Neural cell (in vitro differentiated cells): Measurements from ENCODE around the gene TPD52L1. TPM values are rescaled to one million over a fixed set of nuclear protein-coding genes. Genes with fewer than 3 reads are reported as not detected.

ENCODE experiments used
- H2AFZ ChIP-seq: fragments of 200-600, 300-800 bp; sonication (generic), shearing (Covaris generic); 2 replicates; pipeline ENCODE4 v1.6.0; 2014; ENCODE audit warnings: low read depth, mild to moderate bottlenecking, antibody characterized with exemption, low read length, moderate library complexity
- H3F3A ChIP-seq: fragments of 200-600 bp; shearing (Covaris generic); 2 replicates; pipeline ENCODE4 v1.6.1; 2016; ENCODE audit warnings: mild to moderate bottlenecking, moderate library complexity, mixed read lengths, antibody characterized with exemption, low read length; ENCODE audit not compliant: insufficient read depth, poor library complexity, severe bottlenecking
- H3K27ac ChIP-seq: fragments of 200-600, 300-800 bp; sonication (generic), shearing (Covaris generic); 2 replicates; pipeline ENCODE4 v1.5.1; 2014; ENCODE audit warnings: mild to moderate bottlenecking, low read length, moderate library complexity
- H3K27me3 ChIP-seq: fragments of 300-800, 200-600 bp; sonication (generic), shearing (Covaris generic); 2 replicates; pipeline ENCODE4 v1.6.0; 2014; ENCODE audit warnings: mild to moderate bottlenecking, low read depth, low read length, moderate library complexity; ENCODE audit not compliant: insufficient read depth
- H3K36me3 ChIP-seq: fragments of 300-800, 200-600 bp; sonication (generic), shearing (Covaris generic); 2 replicates; pipeline ENCODE4 v1.5.1; 2014; ENCODE audit warnings: mild to moderate bottlenecking, antibody characterized with exemption, low read length, moderate library complexity; ENCODE audit not compliant: insufficient read depth
- H3K4me2 ChIP-seq: fragments of 300-800, 200-600 bp; sonication (generic), shearing (Covaris generic); 2 replicates; pipeline ENCODE4 v1.6.0; 2014; ENCODE audit warnings: mild to moderate bottlenecking, low read length
- H3K4me3 ChIP-seq: fragments of 300-800, 200-600 bp; sonication (generic), shearing (Covaris generic); 2 replicates; pipeline ENCODE4 v1.5.1; 2014; ENCODE audit warnings: mild to moderate bottlenecking, low read length, moderate library complexity
- H3K79me2 ChIP-seq: fragments of 200-600 bp; shearing (Covaris generic); replicated peaks from 2 replicates; pipeline ENCODE4 v1.6.0; 2014; ENCODE audit warnings: mild to moderate bottlenecking, low read length, moderate library complexity; ENCODE audit not compliant: insufficient read depth
- H3K9ac ChIP-seq: fragments of 300-800, 200-600 bp; sonication (generic), shearing (Covaris generic); 2 replicates; pipeline ENCODE4 v1.6.1; 2016; ENCODE audit warnings: mild to moderate bottlenecking, low read length, mixed read lengths
- H3K9me2 ChIP-seq: fragments of 200-600 bp; shearing (Covaris generic); 2 replicates; pipeline ENCODE4 v1.6.1; 2016; ENCODE audit warnings: mild to moderate bottlenecking, low read length, mixed read lengths; ENCODE audit not compliant: insufficient read depth
- H3K9me3 ChIP-seq: fragments of 200-600, 300-800 bp; sonication (generic), shearing (Covaris generic); 2 replicates; pipeline ENCODE4 v1.6.1; 2016; ENCODE audit warnings: mild to moderate bottlenecking, mixed run types, low read length, moderate library complexity, mixed read lengths
- H4K20me1 ChIP-seq: fragments of 200-600 bp; shearing (Covaris generic); 2 replicates; pipeline ENCODE4 v1.6.1; 2016; ENCODE audit warnings: mild to moderate bottlenecking, mixed run types; ENCODE audit not compliant: insufficient read depth
- CTCF ChIP-seq: fragments of 450-650 bp; IDR thresholded peaks from 2 replicates; pipeline ENCODE4 v1.5.1; 2014; ENCODE audit warnings: antibody characterized with exemption, mild to moderate bottlenecking, moderate library complexity; ENCODE audit not compliant: poor library complexity, severe bottlenecking
- EP300 ChIP-seq: fragments of 450-650 bp; conservative IDR thresholded peaks from 2 replicates; pipeline ENCODE4 v1.6.1; 2014; ENCODE audit warnings: antibody characterized with exemption, mild to moderate bottlenecking, moderate library complexity; ENCODE audit not compliant: poor library complexity, severe bottlenecking
- EZH2 ChIP-seq: fragments of 200-600, 300-800 bp; shearing (Covaris generic), sonication (generic); IDR thresholded peaks from 2 replicates; pipeline ENCODE4 v1.6.1; 2014; ENCODE audit warnings: antibody characterized with exemption, low read length, borderline replicate concordance, mild to moderate bottlenecking; ENCODE audit not compliant: insufficient read depth, poor library complexity, severe bottlenecking
- MXI1 ChIP-seq: fragments of 450-650 bp; conservative IDR thresholded peaks from 2 replicates; pipeline ENCODE4 v1.6.1; 2014; ENCODE audit warnings: antibody characterized with exemption, mild to moderate bottlenecking; ENCODE audit not compliant: poor library complexity, severe bottlenecking
- POLR2AphosphoS5 ChIP-seq: IDR thresholded peaks from 2 replicates; pipeline ENCODE4 v1.6.1; 2012
- RAD21 ChIP-seq: fragments of 450-650 bp; conservative IDR thresholded peaks from 2 replicates; pipeline ENCODE4 v1.6.1; 2014; ENCODE audit warnings: antibody characterized with exemption, mild to moderate bottlenecking, moderate library complexity
- REST ChIP-seq: IDR thresholded peaks from 2 replicates; pipeline ENCODE4 v1.6.1; 2012; ENCODE audit warnings: borderline replicate concordance
- SMC3 ChIP-seq: fragments of 450-650 bp; conservative IDR thresholded peaks from 2 replicates; pipeline ENCODE4 v1.6.1; 2014; ENCODE audit warnings: antibody characterized with exemption, mild to moderate bottlenecking, moderate library complexity; ENCODE audit not compliant: poor library complexity
- TAF1 ChIP-seq: IDR thresholded peaks from 2 replicates; pipeline ENCODE4 v1.6.1; 2012; ENCODE audit warnings: low read depth
- polyA minus RNA-seq: library from RNA; depleted of rRNA, polyadenylated mRNA; stranded (reverse); fragments of >200 nt; gene quantifications from 2 replicates; pipeline ENCODE4 v1.2.3, GENCODE V29; 2014
- polyA plus RNA-seq: library from polyadenylated mRNA; depleted of rRNA; stranded (reverse); fragments of >200 nt; gene quantifications from 2 replicates; pipeline ENCODE4 v1.2.3, GENCODE V29; 2014

TPD52L1 gene
- 8.9 and 9.2 TPM in 2 replicates for polyA plus RNA-seq
- polyA minus RNA-seq, result 3.9 and 7.1 TPM in 2 replicates

- no peaks in the 10 kb centered on the region for H3F3A ChIP-seq
- no peaks in the 10 kb centered on the region for H3K9me3 ChIP-seq
- H3K36me3 ChIP-seq, result no peaks in the 10 kb centered on the region
- H3K79me2 ChIP-seq, result no peaks in the 10 kb centered on the region
- peak within 1 kb of the TSS; percentile 66 for H3K4me2 ChIP-seq
- TF ChIP-seq POLR2AphosphoS5 (no peak), CTCF (peak; percentile 95), EP300 (peak; percentile 22), TAF1 (no peak), RAD21 (peak; percentile 75), REST (no peak), EZH2 (no peak), SMC3 (peak; percentile 87), MXI1 (peak; percentile 63)
- H3K4me3 ChIP-seq, result peak within 1 kb of the TSS; percentile 83
- peaks cover 38% of the 10 kb centered on the region for H3K27me3 ChIP-seq
- H3K27ac ChIP-seq, result no peak within 1 kb of the TSS
- H3K9me2 ChIP-seq, result no peaks in the 10 kb centered on the region
- no peaks in the 10 kb centered on the region for H4K20me1 ChIP-seq
- H3K9ac ChIP-seq, result peak within 1 kb of the TSS; percentile 42
- H2AFZ ChIP-seq, result peak within 1 kb of the TSS; percentile 34
Observed at GRCh38 chr6:125153391-125154117, at the start of gene TPD52L1. Gene TPD52L1 (plus strand): TSS chr6:125153773. CDS start chr6:125153952, 179 bp downstream.

GRCh38 chr6:125104425-125104824 is 49.1 kb upstream of the TPD52L1 start:
- H3K4me3 ChIP-seq, result no peak overlapping the region
- H3K4me2 ChIP-seq, result no peak overlapping the region
- no peaks in the 10 kb centered on the region for H3K9me2 ChIP-seq
- no peak overlapping the region for H2AFZ ChIP-seq
- no peak overlapping the region for H3K9ac ChIP-seq
- H4K20me1 ChIP-seq, result no peaks in the 10 kb centered on the region
- no peaks in the 10 kb centered on the region for H3K9me3 ChIP-seq
- TF ChIP-seq CTCF (no peak), POLR2AphosphoS5 (peak; percentile 41)
- H3K27ac ChIP-seq, result no peak overlapping the region
- no peaks in the 10 kb centered on the region for H3F3A ChIP-seq
- no peaks in the 10 kb centered on the region for H3K27me3 ChIP-seq
- H3K79me2 ChIP-seq, result no peaks in the 10 kb centered on the region
- H3K36me3 ChIP-seq, result no peaks in the 10 kb centered on the region
